Cardiac muscle cell (in vitro differentiated cells and primary cell): Measurements from ENCODE around the gene MTERF2. TPM values are rescaled to one million over a fixed set of nuclear protein-coding genes. Genes with fewer than 3 reads are reported as not detected.

Experiments
- DNase-seq, 2 donors: peaks; one replicate each; pipeline versions ENCODE4 v3.0.0 to v3.0.0-alpha.2; 2010 to 2017; ENCODE audit warnings: low read depth in 1 of 2, low spot score in 1 of 2
- H3K27ac ChIP-seq: fragments of 200-600 bp; sonication (generic); 2 replicates; pipeline ENCODE4 v1.5.1; 2016
- H3K27me3 ChIP-seq: fragments of 200-600 bp; sonication (generic); 2 replicates; pipeline ENCODE4 v1.6.0; 2016; ENCODE audit warnings: control low read depth
- H3K36me3 ChIP-seq: fragments of 200-600 bp; sonication (generic); 2 replicates; pipeline ENCODE4 v1.5.1; 2016; ENCODE audit warnings: control low read depth
- H3K4me1 ChIP-seq: fragments of 200-600 bp; sonication (generic); 2 replicates; pipeline ENCODE4 v1.8.1; 2017; ENCODE audit warnings: low read depth, mild to moderate bottlenecking, mixed run types
- H3K4me3 ChIP-seq: fragments of 200-600 bp; sonication (generic); 2 replicates; pipeline ENCODE4 v1.5.1; 2016; ENCODE audit warnings: mild to moderate bottlenecking
- H3K9me3 ChIP-seq: fragments of 200-600 bp; sonication (generic); 2 replicates; pipeline ENCODE4 v1.5.1; 2017; ENCODE audit warnings: low read depth, mild to moderate bottlenecking, control low read depth
- CTCF ChIP-seq: IDR thresholded peaks from 2 replicates; pipeline ENCODE4 v1.5.1; 2012; ENCODE audit warnings: low read depth, mild to moderate bottlenecking, low read length
- polyA plus RNA-seq: library from polyadenylated mRNA; unstranded; fragments of >200 nt; fragmentation: Nextera tagmentation; extraction: Ambion mirVana; gene quantifications from 2 replicates; pipeline ENCODE4 v1.2.1, GENCODE V29; 2016
- total RNA-seq: library from RNA; depleted of rRNA; stranded (reverse); fragments of >200 nt; gene quantifications from 2 replicates; pipeline ENCODE4 v1.2.3, GENCODE V29; 2016

Gene MTERF2
- total and polyA plus RNA-seq, 2 experiments from 2014 or later = 52.0 to 66.1 TPM

GRCh38 chr12:106947461-106947860, 39.5 kb downstream of the MTERF2 start:
- H3K27ac ChIP-seq = no peak overlapping the region
- no peaks in the 10 kb centered on the region for H3K27me3 ChIP-seq
- H3K4me1 ChIP-seq = no peaks in the 10 kb centered on the region
- no peaks in the 10 kb centered on the region for H3K9me3 ChIP-seq
- no peak overlapping the region for H3K4me3 ChIP-seq
- DNase-seq = no peak
- no peak for TF ChIP-seq CTCF
- no peaks in the 10 kb centered on the region for H3K36me3 ChIP-seq

GRCh38 chr12:106945261-106945851, 41.6 kb downstream of the MTERF2 start:
- Histone ChIP-seq H3K27ac (no peak overlapping the region), H3K4me3 (no peak overlapping the region), H3K27me3 (no peaks in the 10 kb centered on the region), H3K4me1 (peaks cover 19% of the 10 kb centered on the region), H3K36me3 (no peaks in the 10 kb centered on the region), H3K9me3 (no peaks in the 10 kb centered on the region)
- DNase-seq = no peak
- no peak for TF ChIP-seq CTCF

GRCh38 chr12:106942775-106943174, 44.2 kb downstream of the MTERF2 start:
- Histone ChIP-seq H3K4me1 (peaks cover 19% of the 10 kb centered on the region), H3K4me3 (no peak overlapping the region)
- no peak for DNase-seq

GRCh38 chr12:106941481-106942156, 45.3 kb downstream of the MTERF2 start:
- H3K27me3 ChIP-seq = no peaks in the 10 kb centered on the region
- no peak for TF ChIP-seq CTCF
- H3K9me3 ChIP-seq = no peaks in the 10 kb centered on the region
- no peaks in the 10 kb centered on the region for H3K36me3 ChIP-seq
- H3K4me1 ChIP-seq = peaks cover 19% of the 10 kb centered on the region
- peak overlapping the region; percentile 85 for H3K27ac ChIP-seq
- no peak for DNase-seq
- no peak overlapping the region for H3K4me3 ChIP-seq

More at GRCh38 chr12:106942775-106943174, 44.2 kb downstream of the MTERF2 start:
- Histone ChIP-seq H3K27ac (no peak overlapping the region), H3K27me3 (no peaks in the 10 kb centered on the region), H3K36me3 (no peaks in the 10 kb centered on the region), H3K9me3 (no peaks in the 10 kb centered on the region)
- TF ChIP-seq CTCF = no peak

GRCh38 chr12:106934277-106934676, 52.7 kb downstream of the MTERF2 start:
- Histone ChIP-seq H3K9me3 (no peaks in the 10 kb centered on the region), H3K4me1 (no peaks in the 10 kb centered on the region), H3K27ac (no peak overlapping the region), H3K4me3 (no peak overlapping the region), H3K27me3 (no peaks in the 10 kb centered on the region), H3K36me3 (no peaks in the 10 kb centered on the region)
- DNase-seq = no peak
- no peak for TF ChIP-seq CTCF

Other genes with a start within 250 kb of the MTERF2 start
- 13.9 and 16.6 TPM in 2 replicates for gene RIC8B, start 212.5 kb downstream of the MTERF2 start, total RNA-seq
- 15.7 and 29.8 TPM in 2 replicates for gene RIC8B, start 212.5 kb downstream of the MTERF2 start, polyA plus RNA-seq
- gene TMEM263, start 31.2 kb downstream of the MTERF2 start, total RNA-seq = 68.1 and 87.4 TPM in 2 replicates
- gene TMEM263, start 31.2 kb downstream of the MTERF2 start, polyA plus RNA-seq = 77.8 and 86.3 TPM in 2 replicates
- 36.5 and 55.1 TPM in 2 replicates for gene CRY1, start 106.4 kb upstream of the MTERF2 start, total RNA-seq
- 23.3 and 31.9 TPM in 2 replicates for gene CRY1, start 106.4 kb upstream of the MTERF2 start, polyA plus RNA-seq